Cardiac muscle cell (in vitro differentiated cells and primary cell): ENCODE data around the gene GRM5. TPM values are rescaled to one million over a fixed set of nuclear protein-coding genes. Genes with fewer than 3 reads are reported as not detected.
"Not testable (repeated sequence)": the region's sequence is repeated elsewhere in the genome, so short reads cannot be mapped to it uniquely, and the experiment has no call there.

Experiments used
- DNase-seq, 2 donors: peaks; one replicate each; pipeline versions ENCODE4 v3.0.0 to v3.0.0-alpha.2; 2010 to 2017; ENCODE audit warnings: low read depth in 1 of 2, low spot score in 1 of 2
- H3K27ac ChIP-seq: fragments of 200-600 bp; sonication (generic); 2 replicates; pipeline ENCODE4 v1.5.1; 2016
- H3K27me3 ChIP-seq: fragments of 200-600 bp; sonication (generic); 2 replicates; pipeline ENCODE4 v1.6.0; 2016; ENCODE audit warnings: control low read depth
- H3K36me3 ChIP-seq: fragments of 200-600 bp; sonication (generic); 2 replicates; pipeline ENCODE4 v1.5.1; 2016; ENCODE audit warnings: control low read depth
- H3K4me1 ChIP-seq: fragments of 200-600 bp; sonication (generic); 2 replicates; pipeline ENCODE4 v1.8.1; 2017; ENCODE audit warnings: low read depth, mild to moderate bottlenecking, mixed run types
- H3K4me3 ChIP-seq: fragments of 200-600 bp; sonication (generic); 2 replicates; pipeline ENCODE4 v1.5.1; 2016; ENCODE audit warnings: mild to moderate bottlenecking
- H3K9me3 ChIP-seq: fragments of 200-600 bp; sonication (generic); 2 replicates; pipeline ENCODE4 v1.5.1; 2017; ENCODE audit warnings: low read depth, mild to moderate bottlenecking, control low read depth
- polyA plus RNA-seq: library from polyadenylated mRNA; unstranded; fragments of >200 nt; fragmentation: Nextera tagmentation; extraction: Ambion mirVana; gene quantifications from 2 replicates; pipeline ENCODE4 v1.2.1, GENCODE V29; 2016
- total RNA-seq: library from RNA; depleted of rRNA; stranded (reverse); fragments of >200 nt; gene quantifications from 2 replicates; pipeline ENCODE4 v1.2.3, GENCODE V29; 2016
- TF ChIP-seq, protein P1 (sequence below): IDR thresholded peaks from 2 replicates; pipeline ENCODE4 v1.5.1; 2012; ENCODE audit warnings: low read depth, mild to moderate bottlenecking, low read length

GRM5 gene
- total and polyA plus RNA-seq, 2 experiments from 2014 or later: 0.06 TPM; not detected in 1

DNA sequence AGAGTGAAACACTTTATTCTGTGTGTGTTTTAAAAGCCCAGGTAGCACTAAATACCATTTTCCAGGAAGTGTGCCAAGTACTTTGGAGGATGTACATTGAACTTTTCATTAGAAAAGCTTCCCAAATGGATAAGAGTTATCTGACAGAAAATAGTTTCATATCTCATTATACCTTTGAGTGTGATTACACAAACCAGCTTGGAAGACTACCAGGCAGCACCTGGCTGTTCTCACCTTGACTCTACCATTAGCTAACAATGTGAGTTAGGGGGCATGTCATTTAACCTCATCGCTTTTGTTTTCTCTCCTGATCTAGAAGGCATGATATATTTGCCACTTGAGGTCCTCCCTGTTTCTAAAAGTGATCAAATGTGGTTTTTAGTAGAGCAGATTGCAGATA lies 50.2 kb downstream of the GRM5 start:
- no peaks in the 10 kb centered on the region for H3K27me3 ChIP-seq

DNA sequence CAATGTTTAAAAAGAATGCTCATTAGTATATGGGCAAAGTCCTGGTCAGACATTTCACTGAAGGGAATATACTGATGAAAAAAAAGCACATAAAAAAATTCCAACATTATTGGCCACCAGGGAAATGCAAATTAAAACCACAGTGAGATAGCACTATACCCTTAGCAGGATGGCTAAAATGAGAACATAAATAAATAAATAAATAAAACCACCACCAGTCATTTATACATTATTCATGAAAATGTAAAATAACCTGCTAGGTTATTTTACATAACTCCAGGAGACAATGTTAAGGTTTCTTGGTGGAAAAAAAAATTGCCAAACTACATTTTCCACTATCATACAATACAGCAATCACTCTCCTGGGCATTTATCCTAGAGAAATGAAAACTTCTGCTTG lies 64.9 kb downstream of the GRM5 start:
- not testable (repeated sequence) for H3K27ac ChIP-seq, H3K27me3 ChIP-seq, H3K36me3 ChIP-seq, H3K4me3 ChIP-seq, H3K9me3 ChIP-seq, DNase-seq, H3K4me1 ChIP-seq

More for the DNA sequence above, 50.2 kb downstream of the GRM5 start:
- no peak for DNase-seq
- Histone ChIP-seq H3K36me3 (no peaks in the 10 kb centered on the region), H3K9me3 (no peaks in the 10 kb centered on the region), H3K27ac (no peak overlapping the region), H3K4me1 (no peaks in the 10 kb centered on the region), H3K4me3 (no peak overlapping the region)
- TF ChIP-seq, protein P1, sequence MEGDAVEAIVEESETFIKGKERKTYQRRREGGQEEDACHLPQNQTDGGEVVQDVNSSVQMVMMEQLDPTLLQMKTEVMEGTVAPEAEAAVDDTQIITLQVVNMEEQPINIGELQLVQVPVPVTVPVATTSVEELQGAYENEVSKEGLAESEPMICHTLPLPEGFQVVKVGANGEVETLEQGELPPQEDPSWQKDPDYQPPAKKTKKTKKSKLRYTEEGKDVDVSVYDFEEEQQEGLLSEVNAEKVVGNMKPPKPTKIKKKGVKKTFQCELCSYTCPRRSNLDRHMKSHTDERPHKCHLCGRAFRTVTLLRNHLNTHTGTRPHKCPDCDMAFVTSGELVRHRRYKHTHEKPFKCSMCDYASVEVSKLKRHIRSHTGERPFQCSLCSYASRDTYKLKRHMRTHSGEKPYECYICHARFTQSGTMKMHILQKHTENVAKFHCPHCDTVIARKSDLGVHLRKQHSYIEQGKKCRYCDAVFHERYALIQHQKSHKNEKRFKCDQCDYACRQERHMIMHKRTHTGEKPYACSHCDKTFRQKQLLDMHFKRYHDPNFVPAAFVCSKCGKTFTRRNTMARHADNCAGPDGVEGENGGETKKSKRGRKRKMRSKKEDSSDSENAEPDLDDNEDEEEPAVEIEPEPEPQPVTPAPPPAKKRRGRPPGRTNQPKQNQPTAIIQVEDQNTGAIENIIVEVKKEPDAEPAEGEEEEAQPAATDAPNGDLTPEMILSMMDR: no peak

DNA sequence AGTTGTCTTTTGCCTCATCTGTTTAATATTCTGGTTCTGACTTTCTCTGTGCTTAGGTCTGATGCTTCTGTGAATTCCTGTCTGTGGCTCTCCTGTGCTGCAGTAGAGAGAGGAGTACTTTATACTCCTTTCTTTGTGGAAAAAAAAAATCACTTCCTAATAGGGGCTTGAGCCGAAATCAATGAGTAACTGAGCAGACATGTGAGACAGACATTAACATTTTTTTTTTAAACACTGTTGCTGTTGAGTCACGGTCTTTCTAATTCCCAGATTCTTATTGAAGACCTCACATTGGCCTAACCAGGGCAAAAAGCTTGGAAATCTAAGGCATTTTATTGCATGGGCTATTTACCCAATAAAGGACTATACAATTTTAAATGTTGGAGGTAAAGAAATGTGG lies 86.1 kb downstream of the GRM5 start:
- TF ChIP-seq, protein P1: no peak
- Histone ChIP-seq H3K27ac (no peak overlapping the region), H3K36me3 (no peaks in the 10 kb centered on the region), H3K4me3 (no peak overlapping the region), H3K9me3 (no peaks in the 10 kb centered on the region), H3K4me1 (no peaks in the 10 kb centered on the region), H3K27me3 (no peaks in the 10 kb centered on the region)
- DNase-seq: no peak

DNA sequence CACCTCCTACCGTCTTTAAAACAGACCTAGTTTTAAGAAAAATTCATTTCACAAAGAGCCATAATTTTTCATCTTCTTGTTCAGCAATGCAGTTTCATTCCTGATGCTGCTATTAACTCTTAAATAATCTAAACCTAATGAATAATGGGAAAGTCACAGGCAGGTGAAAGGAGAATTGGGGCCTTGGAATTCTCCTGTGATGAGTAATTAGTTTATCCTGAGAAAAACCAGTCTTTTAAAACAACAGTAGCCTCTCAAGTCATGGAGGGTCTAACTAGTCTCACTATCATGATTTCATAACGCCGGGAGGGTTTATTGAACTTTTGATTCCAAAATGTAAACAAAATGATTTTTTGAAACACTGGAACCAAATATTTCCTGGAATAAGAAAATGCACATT lies 86.8 kb downstream of the GRM5 start:
- not testable (repeated sequence) for H3K27ac ChIP-seq, H3K4me1 ChIP-seq, H3K4me3 ChIP-seq, DNase-seq, H3K9me3 ChIP-seq, H3K27me3 ChIP-seq, H3K36me3 ChIP-seq

DNA sequence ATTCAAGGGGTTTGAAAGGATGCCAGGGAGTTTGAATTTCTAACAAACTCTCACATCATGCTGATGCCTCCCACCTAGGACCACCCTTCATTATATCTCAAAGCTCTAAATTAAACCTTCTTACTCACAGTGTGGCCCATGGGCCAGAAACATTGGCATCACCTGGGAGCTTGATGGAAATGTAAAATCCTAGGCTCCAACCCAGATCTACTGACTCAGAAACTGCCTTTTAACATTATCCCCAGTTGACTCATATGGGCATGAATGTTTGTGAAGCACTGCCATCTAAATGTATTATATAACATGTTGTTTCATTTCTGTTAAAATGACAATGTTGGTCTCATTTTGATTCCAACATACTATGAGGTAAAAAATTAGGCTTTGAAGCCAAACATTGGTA lies 90.3 kb downstream of the GRM5 start:
- not testable (repeated sequence) for H3K27ac ChIP-seq, H3K27me3 ChIP-seq, H3K4me3 ChIP-seq, H3K36me3 ChIP-seq, DNase-seq, H3K9me3 ChIP-seq, H3K4me1 ChIP-seq

DNA sequence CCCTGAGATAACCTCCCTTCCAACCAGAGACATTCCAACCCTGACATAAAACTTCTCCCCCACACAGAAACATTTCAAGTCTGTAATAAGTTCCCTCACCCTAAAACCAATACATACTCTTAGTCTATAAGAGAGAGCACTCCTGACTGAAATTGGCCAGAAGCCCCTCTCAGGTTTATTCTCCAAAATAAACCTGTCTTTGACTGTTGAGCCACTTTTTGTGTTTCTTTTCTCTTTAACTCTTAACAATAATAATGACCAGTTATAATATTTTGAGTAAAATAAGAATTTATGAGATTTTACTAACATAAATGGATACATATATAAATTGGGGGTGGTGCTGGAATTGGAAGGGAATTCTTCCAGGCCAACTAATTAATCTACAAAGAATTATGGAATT lies 93.6 kb downstream of the GRM5 start:
- Histone ChIP-seq H3K4me3 (no peak overlapping the region), H3K4me1 (no peaks in the 10 kb centered on the region), H3K9me3 (no peaks in the 10 kb centered on the region), H3K27me3 (no peaks in the 10 kb centered on the region), H3K36me3 (no peaks in the 10 kb centered on the region), H3K27ac (no peak overlapping the region)
- DNase-seq: no peak
- TF ChIP-seq, protein P1: no peak

DNA sequence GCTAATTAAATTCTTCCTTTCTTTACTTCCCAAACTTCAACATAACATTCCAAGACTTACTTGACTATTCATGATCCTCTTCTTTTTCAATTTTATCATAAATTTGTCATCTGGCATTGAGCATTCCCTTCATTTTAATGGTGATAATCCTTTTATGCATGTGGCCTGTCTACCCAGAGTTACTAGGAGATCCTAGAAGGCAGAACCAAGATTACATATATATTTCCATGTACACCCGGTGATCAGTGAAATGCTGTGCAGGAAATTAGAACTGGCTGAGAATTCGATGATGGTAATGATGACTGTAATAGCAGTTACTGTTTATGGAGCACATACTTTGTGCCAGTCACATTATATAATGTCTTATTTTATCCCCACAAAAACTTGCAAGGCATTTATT lies 104.2 kb downstream of the GRM5 start:
- DNase-seq, H3K4me3 ChIP-seq, H3K9me3 ChIP-seq, H3K36me3 ChIP-seq, H3K27me3 ChIP-seq, H3K27ac ChIP-seq, H3K4me1 ChIP-seq: not testable (repeated sequence)

DNA sequence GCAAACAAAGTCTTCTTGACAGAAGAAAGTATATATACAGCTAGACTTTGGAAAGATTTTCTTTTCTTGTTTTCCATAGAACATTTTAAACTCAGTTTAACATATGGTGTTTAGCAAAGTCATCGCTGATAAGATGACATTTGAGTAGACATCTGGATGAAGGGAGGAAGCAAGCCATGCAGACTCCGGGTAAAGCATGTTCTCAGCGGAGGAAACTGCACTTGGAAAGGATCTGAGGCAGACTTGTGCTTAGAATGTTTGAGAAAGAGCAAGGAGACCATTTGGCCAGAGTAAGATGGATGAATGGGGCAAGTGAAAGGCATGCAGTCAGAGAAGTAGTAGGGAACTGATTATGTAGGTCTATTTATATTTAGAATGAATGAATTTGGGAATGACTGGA lies 105.9 kb downstream of the GRM5 start:
- H3K4me1 ChIP-seq, H3K27me3 ChIP-seq, H3K4me3 ChIP-seq, H3K9me3 ChIP-seq, H3K36me3 ChIP-seq, H3K27ac ChIP-seq: not testable (repeated sequence)
- DNase-seq: peak in 1 of 2 donors; percentile 1
